SK-N-SH (cell line): ENCODE data around the gene FRZB. TPM values are rescaled to one million over a fixed set of nuclear protein-coding genes. Genes with fewer than 3 reads are reported as not detected.

Source experiments
- CTCF ChIA-PET: fragments of 300-600, 350-600 bp; formaldehyde crosslinking; extraction: SDS; loops from one replicate; lab custom pipeline; 2021; lab: Yijun Ruan, JAX
- POLR2A ChIA-PET: fragments of 350-600 bp; sonication (Branson Sonifier 250); formaldehyde crosslinking; extraction: SDS; loops from one replicate; lab custom pipeline; 2020; ENCODE audit warnings: antibody characterized with exemption, inconsistent platforms; lab: Yijun Ruan, JAX
- DNase-seq: peaks from one replicate; pipeline ENCODE4 v3.0.0; 2012
- H2AFZ ChIP-seq: fragments of 200-600 bp; sonication (generic); 2 replicates; pipeline ENCODE4 v1.8.1; 2016; ENCODE audit warnings: antibody characterized with exemption, mild to moderate bottlenecking, low read depth
- H3F3A ChIP-seq: fragments of 200-600 bp; sonication (generic); replicated peaks from 2 replicates; pipeline ENCODE3; 2016; ENCODE audit warnings: antibody characterized with exemption, mild to moderate bottlenecking; ENCODE audit not compliant: insufficient read depth
- H3K27ac ChIP-seq, 2 experiments: fragments of 200-500 bp in 1 of 2; fragments of 200-600 bp in 1 of 2; sonication (Bioruptor generic) in 1 of 2; sonication (generic), shearing (Covaris generic) in 1 of 2; 2 replicates each; pipeline versions ENCODE4 v1.5.1 to v1.6.1; 2014 to 2016; ENCODE audit warnings: low read depth in 2 of 2, inconsistent platforms in 1 of 2, low read length in 1 of 2, mild to moderate bottlenecking in 1 of 2, mixed read lengths in 1 of 2
- H3K27me3 ChIP-seq: fragments of 200-600 bp; sonication (generic), shearing (Covaris generic); 2 replicates; pipeline ENCODE4 v1.6.1; 2016; ENCODE audit warnings: mixed run types; ENCODE audit not compliant: insufficient read depth
- H3K36me3 ChIP-seq, 2 experiments: fragments of 200-500 bp in 1 of 2; fragments of 200-600 bp in 1 of 2; sonication (Bioruptor generic) in 1 of 2; sonication (generic) in 1 of 2; replicated peaks in 1 of 2; 2 replicates each; pipeline versions ENCODE3 to v1.5.1; 2014 to 2016; ENCODE audit warnings: low read length in 1 of 2, mild to moderate bottlenecking in 1 of 2; ENCODE audit not compliant: insufficient read depth in 2 of 2, control insufficient read depth in 1 of 2
- H3K4me1 ChIP-seq, 2 experiments: fragments of 200-500 bp in 1 of 2; fragments of 200-600 bp in 1 of 2; sonication (Bioruptor generic) in 1 of 2; sonication (generic), shearing (Covaris generic) in 1 of 2; 2 replicates each; pipeline versions ENCODE4 v1.5.1 to v1.6.1; 2014 to 2016; ENCODE audit warnings: low read depth in 1 of 2, low read length in 1 of 2, mixed run types in 1 of 2; ENCODE audit not compliant: insufficient read depth in 2 of 2, control insufficient read depth in 1 of 2
- H3K4me2 ChIP-seq: fragments of 200-600 bp; sonication (generic), shearing (Covaris generic); 2 replicates; pipeline ENCODE4 v1.6.1; 2017; ENCODE audit warnings: mixed run types
- H3K4me3 ChIP-seq, 2 experiments: fragments of 200-500 bp in 1 of 2; fragments of 200-600 bp in 1 of 2; sonication (Bioruptor generic) in 1 of 2; sonication (generic), shearing (Covaris generic) in 1 of 2; 2 replicates each; pipeline versions ENCODE4 v1.5.1 to v1.8.1; 2014 to 2016; ENCODE audit warnings: low read depth in 2 of 2, inconsistent platforms in 1 of 2, low read length in 1 of 2, mild to moderate bottlenecking in 1 of 2, mixed read lengths in 1 of 2, moderate library complexity in 1 of 2
- H3K79me2 ChIP-seq: fragments of 200-600 bp; sonication (generic); 2 replicates; pipeline ENCODE4 v1.8.1; 2017; ENCODE audit warnings: mild to moderate bottlenecking; ENCODE audit not compliant: insufficient read depth
- H3K9ac ChIP-seq: fragments of 200-600 bp; sonication (generic); 2 replicates; pipeline ENCODE4 v1.6.1; 2017; ENCODE audit warnings: mixed run types
- H3K9me2 ChIP-seq: fragments of 200-600 bp; sonication (generic); 2 replicates; pipeline ENCODE4 v1.6.1; 2017; ENCODE audit warnings: mixed run types
- H3K9me3 ChIP-seq: fragments of 200-600 bp; sonication (generic); 2 replicates; pipeline ENCODE4 v1.6.1; 2017; ENCODE audit warnings: mixed run types, mild to moderate bottlenecking, moderate library complexity
- H4K20me1 ChIP-seq: fragments of 200-600 bp; sonication (generic); 2 replicates; pipeline ENCODE4 v1.6.1; 2017; ENCODE audit warnings: mild to moderate bottlenecking, mixed run types; ENCODE audit not compliant: insufficient read depth
- CTCF ChIP-seq: fragments of 200-600 bp; sonication (generic); IDR thresholded peaks from 2 replicates; pipeline ENCODE4 v1.6.1; 2017; ENCODE audit warnings: antibody characterized with exemption, mild to moderate bottlenecking, moderate library complexity
- ELF1 ChIP-seq: IDR thresholded peaks from 2 replicates; pipeline ENCODE4 v1.4.0; 2012
- EP300 ChIP-seq, 2 experiments: IDR thresholded peaks; 2 replicates each; pipeline versions ENCODE4 v1.4.0 to v1.6.1; 2012; ENCODE audit warnings: borderline replicate concordance in 1 of 2, low read depth in 1 of 2, low read length in 1 of 2
- FOXJ3 ChIP-seq: sonication (generic); formaldehyde crosslinking; IDR thresholded peaks from 2 replicates; pipeline ENCODE4 v1.5.1; 2020; ENCODE audit warnings: mild to moderate bottlenecking, missing genetic modification reagents
- FOXM1 ChIP-seq: IDR thresholded peaks from 2 replicates; pipeline ENCODE4 v1.4.0; 2012; ENCODE audit warnings: low read depth, mild to moderate bottlenecking
- GABPA ChIP-seq: IDR thresholded peaks from 2 replicates; pipeline ENCODE4 v1.4.0; 2012; ENCODE audit warnings: low read depth, mild to moderate bottlenecking
- MAX ChIP-seq: IDR thresholded peaks from 2 replicates; pipeline ENCODE4 v1.4.0; 2012; ENCODE audit warnings: low read depth
- MEF2A ChIP-seq: IDR thresholded peaks from 2 replicates; pipeline ENCODE4 v1.4.0; 2012; ENCODE audit warnings: low read depth, borderline replicate concordance
- MXI1 ChIP-seq: IDR thresholded peaks from 2 replicates; pipeline ENCODE4 v1.6.1; 2012; ENCODE audit warnings: mild to moderate bottlenecking, low read depth, low read length, improper control_type of control experiment
- REST ChIP-seq: IDR thresholded peaks from 2 replicates; pipeline ENCODE4 v1.6.1; 2012; ENCODE audit warnings: mild to moderate bottlenecking, low read depth, low read length, moderate library complexity
- RFX5 ChIP-seq: IDR thresholded peaks from 2 replicates; pipeline ENCODE4 v1.6.1; 2012; ENCODE audit warnings: mild to moderate bottlenecking, improper control_type of control experiment, low read length
- RXRA ChIP-seq: IDR thresholded peaks from 2 replicates; pipeline ENCODE4 v1.4.0; 2012; ENCODE audit warnings: low read depth, mild to moderate bottlenecking, borderline replicate concordance
- SMC3 ChIP-seq: IDR thresholded peaks from 2 replicates; pipeline ENCODE4 v1.6.1; 2012; ENCODE audit warnings: low read depth, low read length, improper control_type of control experiment
- TAF1 ChIP-seq: IDR thresholded peaks from 2 replicates; pipeline ENCODE4 v1.6.1; 2012; ENCODE audit warnings: low read depth, mild to moderate bottlenecking, low read length, moderate library complexity, borderline replicate concordance
- YY1 ChIP-seq: IDR thresholded peaks from 2 replicates; pipeline ENCODE4 v1.4.0; 2012; ENCODE audit warnings: low read depth, mild to moderate bottlenecking
- WGBS: methylation state at CpG from one replicate; pipeline ENCODE4 v1.1.6; 2017; ENCODE audit warnings: low lambda C conversion rate; 5-methylcytosine and 5-hydroxymethylcytosine counted together
- polyA plus RNA-seq, 3 experiments: library from polyadenylated mRNA; depleted of rRNA; stranded (reverse); fragments of >200 nt; gene quantifications; 2 replicates each; pipeline ENCODE4 v1.2.3, GENCODE V29; 2012

FRZB gene
- polyA plus RNA-seq, 1 of the 3 experiments (the other 2 are of a cell fraction), result 3.5 TPM

- no peaks in the 10 kb centered on the region for H3K9me2 ChIP-seq
- H3K9me3 ChIP-seq, result no peaks in the 10 kb centered on the region
- no peak overlapping the region for H3K4me3 ChIP-seq
- no peak overlapping the region for H3K9ac ChIP-seq
- 90% methylated on average over 4 of the region's 4 CpGs for WGBS
- no peaks in the 10 kb centered on the region for H3F3A ChIP-seq
- H3K27ac ChIP-seq, result no peak overlapping the region
- H3K36me3 ChIP-seq, result no peaks in the 10 kb centered on the region
- H3K27me3 ChIP-seq, result no peaks in the 10 kb centered on the region
- H3K79me2 ChIP-seq, result no peaks in the 10 kb centered on the region
- CTCF ChIA-PET, result interaction anchor here (1.0 to 3.3 kb wide), 4 partner anchors 10 to 57 kb away, joined by 3 to 15 read pairs (median 3); no protein-coding TSS in a partner anchor
- POLR2A ChIA-PET, result interaction anchor here (0.6 kb wide), 1 partner anchor 26 kb away, joined by 3 read pairs; no protein-coding TSS in a partner anchor
- H3K4me1 ChIP-seq, result peaks cover 2 to 7% of the 10 kb centered on the region in 2 experiments; a peak in 3 of 4 replicates
- no peaks in the 10 kb centered on the region for H4K20me1 ChIP-seq
- no peak for DNase-seq
- TF ChIP-seq ELF1 (no peak), MAX (no peak), EP300 (IDR thresholded peaks at IDR 0.05; ENCODE audit: borderline replicate concordance in 1 of 2, low read depth in 1 of 2, low read length in 1 of 2) (no peak), GABPA (no peak), SMC3 (no peak), RFX5 (no peak), FOXM1 (no peak), RXRA (no peak), FOXJ3 (CRISPR knock-in tag) (no peak), CTCF (no peak), TAF1 (no peak), MEF2A (no peak), YY1 (no peak), REST (no peak), MXI1 (no peak)
- no peak overlapping the region for H2AFZ ChIP-seq
- no peak overlapping the region for H3K4me2 ChIP-seq
Observed at GRCh38 chr2:182819412-182819811, 47.0 kb downstream of the FRZB start.
